GM12865 (cell line): Measurements from ENCODE around the gene CDC42EP5.

ENCODE experiments used
- DNase-seq: peaks from one replicate; pipeline ENCODE4 v3.0.0; 2010; ENCODE audit warnings: low read depth
- H3K4me3 ChIP-seq: 2 replicates; pipeline ENCODE4 v1.5.1; 2011; ENCODE audit warnings: mild to moderate bottlenecking, low read depth, low read length, control low read depth
- TF ChIP-seq, protein P1 (sequence below): IDR thresholded peaks from 2 replicates; pipeline ENCODE4 v1.5.1; 2011; ENCODE audit warnings: low read length, control low read depth, low read depth, inconsistent platforms; ENCODE audit not compliant: insufficient read depth; ENCODE audit errors: missing control alignments

The CDC42EP5 gene

GRCh38 chr19:54430306-54431254, 42.5 kb downstream of the CDC42EP5 start:
- DNase-seq: no peak
- H3K4me3 ChIP-seq: no peak overlapping the region
- TF ChIP-seq, protein P1, sequence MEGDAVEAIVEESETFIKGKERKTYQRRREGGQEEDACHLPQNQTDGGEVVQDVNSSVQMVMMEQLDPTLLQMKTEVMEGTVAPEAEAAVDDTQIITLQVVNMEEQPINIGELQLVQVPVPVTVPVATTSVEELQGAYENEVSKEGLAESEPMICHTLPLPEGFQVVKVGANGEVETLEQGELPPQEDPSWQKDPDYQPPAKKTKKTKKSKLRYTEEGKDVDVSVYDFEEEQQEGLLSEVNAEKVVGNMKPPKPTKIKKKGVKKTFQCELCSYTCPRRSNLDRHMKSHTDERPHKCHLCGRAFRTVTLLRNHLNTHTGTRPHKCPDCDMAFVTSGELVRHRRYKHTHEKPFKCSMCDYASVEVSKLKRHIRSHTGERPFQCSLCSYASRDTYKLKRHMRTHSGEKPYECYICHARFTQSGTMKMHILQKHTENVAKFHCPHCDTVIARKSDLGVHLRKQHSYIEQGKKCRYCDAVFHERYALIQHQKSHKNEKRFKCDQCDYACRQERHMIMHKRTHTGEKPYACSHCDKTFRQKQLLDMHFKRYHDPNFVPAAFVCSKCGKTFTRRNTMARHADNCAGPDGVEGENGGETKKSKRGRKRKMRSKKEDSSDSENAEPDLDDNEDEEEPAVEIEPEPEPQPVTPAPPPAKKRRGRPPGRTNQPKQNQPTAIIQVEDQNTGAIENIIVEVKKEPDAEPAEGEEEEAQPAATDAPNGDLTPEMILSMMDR: no peak

GRCh38 chr19:54429545-54430227, 43.4 kb downstream of the CDC42EP5 start:
- no peak for DNase-seq
- TF ChIP-seq, protein P1: no peak
- no peak overlapping the region for H3K4me3 ChIP-seq

DNA sequence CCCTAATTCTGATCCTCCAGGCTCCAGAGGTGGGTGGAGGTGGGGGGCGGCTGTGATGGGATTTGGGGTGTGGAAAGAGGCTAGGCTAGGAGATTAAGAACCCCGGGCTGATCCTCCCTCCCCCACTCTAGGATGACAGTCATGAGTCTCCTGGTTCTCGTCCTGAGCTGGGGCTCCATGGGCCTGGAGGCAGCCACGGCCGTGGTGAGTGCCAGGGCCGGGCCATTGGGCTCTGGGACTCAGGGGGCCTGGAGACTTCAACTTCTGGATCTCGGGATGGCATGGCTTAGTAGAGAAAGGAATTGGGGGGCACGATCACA, 44.0 kb downstream of the CDC42EP5 start:
- TF ChIP-seq, protein P1: no peak
- no peak overlapping the region for H3K4me3 ChIP-seq
- DNase-seq: no peak

DNA sequence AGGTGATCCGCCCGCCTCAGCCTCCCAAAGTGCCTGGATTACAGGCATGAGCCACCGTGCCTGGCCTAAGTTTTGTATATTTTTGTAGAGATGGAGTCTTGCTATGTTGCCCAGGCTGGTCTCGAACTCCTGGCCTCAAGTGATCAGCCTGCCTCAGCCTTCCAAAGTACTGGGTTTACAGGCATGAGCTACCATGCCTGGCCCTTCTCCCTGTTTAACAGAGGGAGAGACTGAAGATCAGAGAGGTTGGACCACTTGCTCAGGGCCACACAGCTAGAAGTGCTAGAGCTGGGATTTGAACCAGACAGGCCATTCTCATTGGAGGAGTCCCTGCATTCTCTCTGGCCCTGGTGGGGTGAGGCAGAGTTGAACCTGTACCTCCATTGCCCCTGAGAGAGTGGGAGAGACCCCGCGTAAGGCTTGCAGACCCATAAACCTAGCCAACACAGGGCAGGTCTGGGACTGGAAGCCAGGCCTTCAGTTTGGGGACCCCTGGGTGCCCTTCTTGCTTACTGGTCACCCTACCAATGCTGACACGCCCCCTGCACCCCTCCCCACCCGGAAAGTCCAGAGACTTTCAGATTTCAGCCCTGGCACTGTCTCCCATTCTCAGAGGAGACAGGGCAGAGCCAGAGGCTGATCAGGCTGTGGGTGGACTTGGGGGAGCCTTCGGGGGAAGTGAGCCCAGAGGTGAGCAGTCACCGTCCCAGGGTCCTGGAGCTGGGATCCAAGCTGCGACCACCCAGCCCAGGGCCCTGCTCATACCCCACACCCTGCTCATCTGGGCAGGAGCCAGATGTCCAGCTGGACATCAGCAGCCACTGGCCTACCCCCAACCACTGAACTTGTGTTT, 44.5 kb downstream of the CDC42EP5 start:
- no peak for DNase-seq
- no peak overlapping the region for H3K4me3 ChIP-seq
- TF ChIP-seq, protein P1: no peak

DNA sequence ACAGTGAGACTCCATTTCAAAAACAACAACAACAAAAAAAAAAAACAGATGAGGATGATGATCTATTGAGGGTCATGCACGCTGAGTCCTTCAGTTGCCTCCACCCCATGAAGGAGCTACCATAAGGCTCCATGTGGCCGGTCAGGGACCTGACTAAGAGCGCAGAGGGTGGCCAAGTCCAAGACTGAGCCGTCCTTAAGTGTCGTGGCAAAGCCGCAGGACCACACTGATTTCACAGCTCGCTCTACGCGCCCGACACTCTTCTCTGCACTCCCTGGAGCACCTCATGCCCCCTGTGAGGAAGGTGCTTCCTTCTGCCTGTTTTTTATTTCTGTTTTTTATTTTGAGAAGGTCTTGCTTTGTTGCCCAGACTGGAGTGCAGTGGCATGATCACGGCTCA, 45.5 kb downstream of the CDC42EP5 start:
- H3K4me3 ChIP-seq: no peak overlapping the region
- TF ChIP-seq, protein P1: no peak
- no peak for DNase-seq

DNA sequence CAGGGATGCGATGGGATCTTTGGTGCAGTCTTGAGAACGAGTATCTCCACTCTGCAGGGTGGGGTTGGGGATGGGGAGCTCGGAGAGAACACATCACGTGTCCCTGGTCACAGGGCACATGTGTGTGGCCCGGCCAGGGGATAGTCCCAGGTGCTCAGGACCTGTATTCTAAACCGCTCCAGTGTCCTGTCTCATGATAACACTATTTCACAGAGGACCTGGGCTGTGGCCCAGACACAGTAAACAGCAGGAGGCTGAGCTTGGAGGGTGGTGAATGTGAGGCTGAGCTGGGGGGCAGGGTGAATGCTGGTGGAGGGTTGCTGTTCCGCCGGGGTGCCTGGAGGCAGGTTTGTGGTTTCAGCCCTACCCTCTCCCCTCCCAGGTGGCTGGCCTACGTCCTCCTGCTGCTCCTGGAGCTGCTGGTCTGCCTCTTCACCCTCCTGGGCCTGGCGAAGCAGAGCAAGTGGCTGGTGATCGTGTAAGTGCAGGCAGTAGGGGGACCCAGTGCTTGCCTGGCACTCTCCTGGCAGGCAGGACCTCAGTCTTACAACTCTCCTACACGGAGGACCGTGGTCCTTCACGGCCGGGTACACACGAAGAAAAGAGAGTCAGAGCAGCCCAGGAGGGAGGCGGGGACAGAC, 46.7 kb downstream of the CDC42EP5 start:
- TF ChIP-seq, protein P1: no peak
- DNase-seq: no peak
- H3K4me3 ChIP-seq: no peak overlapping the region
